HG03025 (cell line): ENCODE measurements around the gene TPX2.

ENCODE experiments used
- ATAC-seq: cut with Tn5 transposase; IDR thresholded peaks from one replicate; pipeline ENCODE4 v1.9.1; 2021; ENCODE audit warnings: mild to moderate bottlenecking, moderate library complexity; ENCODE audit not compliant: unreplicated experiment, low FRiP score

TPX2 gene

GRCh38 chr20:31758521-31758920 is 19.4 kb downstream of the TPX2 start:
- ATAC-seq: no peak

DNA sequence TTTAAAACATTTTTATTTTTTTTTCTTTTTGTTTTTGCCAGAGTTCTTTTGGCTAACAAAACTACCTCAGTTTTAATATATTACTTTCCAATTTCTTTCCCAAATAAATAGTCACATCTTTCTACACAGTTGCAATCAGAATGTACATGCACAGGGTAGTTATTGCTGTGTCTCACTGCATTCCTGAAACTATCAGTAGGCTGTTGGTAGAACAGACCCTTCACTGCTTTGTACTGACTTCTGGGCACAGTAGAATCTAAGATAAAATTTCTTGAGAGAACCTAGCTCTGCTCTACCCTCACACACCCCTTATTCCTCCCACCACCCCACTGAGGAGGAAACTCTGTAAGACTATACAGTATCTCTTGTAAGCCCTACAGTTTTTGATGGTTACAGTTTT is 19.9 kb downstream of the TPX2 start:
- ATAC-seq: no peak

GRCh38 chr20:31759836-31760518 is 20.9 kb downstream of the TPX2 start:
- ATAC-seq: no peak

DNA sequence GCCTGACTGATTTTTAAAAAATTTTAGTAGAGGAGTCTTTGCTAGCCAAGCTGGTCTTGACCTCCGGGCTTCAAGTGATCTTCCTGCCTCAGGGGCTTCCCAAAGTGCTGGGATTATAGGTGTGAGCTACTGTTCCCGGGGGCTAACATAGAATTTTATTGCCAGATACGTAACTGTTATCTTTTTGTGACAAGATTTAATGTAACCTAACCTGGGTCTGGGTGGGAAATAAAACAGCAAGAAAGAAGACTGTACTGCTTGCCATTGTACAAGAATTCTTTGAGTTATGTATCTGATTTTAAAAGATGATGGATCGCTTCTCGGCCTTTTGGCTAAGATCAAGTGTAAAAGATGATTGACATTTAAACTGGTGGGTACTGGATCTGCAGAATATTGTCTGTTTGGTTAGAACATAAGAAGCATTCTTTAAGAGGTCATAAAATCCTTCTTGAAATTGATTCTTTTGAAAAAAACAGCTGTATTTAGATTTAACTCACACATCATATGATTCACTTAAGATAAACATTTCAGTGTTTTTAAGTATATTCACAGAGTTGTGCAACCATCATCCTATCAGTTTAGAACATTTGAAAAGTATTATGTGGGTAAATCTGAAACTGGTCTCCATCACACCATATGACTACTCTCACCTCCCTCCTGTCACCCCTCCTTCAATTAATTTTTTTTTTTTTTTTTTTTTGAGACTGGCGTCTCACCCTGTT is 21.6 kb downstream of the TPX2 start:
- ATAC-seq: no peak

DNA sequence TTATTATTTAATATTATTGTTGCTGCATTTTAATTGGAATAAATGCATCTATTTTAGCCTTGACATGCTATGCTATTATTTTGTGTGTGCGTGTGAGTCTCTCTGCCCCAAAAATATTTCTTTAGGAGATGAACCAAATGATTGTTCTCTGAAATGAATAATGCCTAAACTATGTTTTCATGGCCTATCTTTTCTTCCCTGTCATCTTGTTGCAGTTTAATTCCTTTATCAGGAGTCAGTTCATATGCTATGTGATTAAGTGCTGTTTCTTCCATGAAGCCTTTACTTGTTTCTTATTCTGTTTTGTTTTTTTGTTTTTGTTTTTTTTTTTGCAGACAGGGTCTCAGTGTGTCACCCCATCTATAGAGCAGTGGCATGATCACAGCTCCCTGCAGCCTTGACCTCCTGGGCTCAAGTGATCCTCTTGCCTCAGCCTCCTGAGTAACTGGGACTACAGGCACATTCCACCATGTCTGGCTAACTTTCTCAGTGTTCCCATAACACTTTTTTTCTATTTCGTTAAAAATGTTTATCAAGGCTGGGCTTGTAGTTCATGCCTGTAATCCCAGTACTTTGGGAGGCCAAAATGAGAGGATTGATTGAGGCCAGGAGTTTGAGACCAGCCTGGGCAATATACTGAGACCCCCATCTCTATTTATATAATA is 25.7 kb downstream of the TPX2 start:
- no peak for ATAC-seq

DNA sequence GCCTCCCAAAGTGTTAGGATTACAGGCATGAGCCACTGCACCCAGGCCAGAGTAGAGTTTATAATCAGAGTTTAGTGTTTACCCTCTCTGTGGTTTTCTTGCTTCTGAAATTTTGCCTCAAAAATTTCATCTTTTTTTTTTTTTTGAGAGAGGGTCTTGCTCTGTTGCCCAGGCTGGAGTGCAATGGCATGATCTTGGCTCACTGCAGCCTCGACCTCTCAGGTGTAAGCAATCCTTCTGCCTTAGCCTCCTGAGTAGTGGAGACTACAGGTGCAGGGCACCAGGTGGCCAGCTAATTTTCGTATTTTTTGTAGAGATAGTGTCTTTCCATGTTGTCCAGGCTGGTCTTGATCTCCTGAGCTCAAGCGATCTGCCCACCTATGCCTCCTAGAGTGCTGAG is 28.7 kb downstream of the TPX2 start:
- no peak for ATAC-seq

- no peak for ATAC-seq
Measured at GRCh38 chr20:31769681-31770080, 30.6 kb downstream of the TPX2 start.

DNA sequence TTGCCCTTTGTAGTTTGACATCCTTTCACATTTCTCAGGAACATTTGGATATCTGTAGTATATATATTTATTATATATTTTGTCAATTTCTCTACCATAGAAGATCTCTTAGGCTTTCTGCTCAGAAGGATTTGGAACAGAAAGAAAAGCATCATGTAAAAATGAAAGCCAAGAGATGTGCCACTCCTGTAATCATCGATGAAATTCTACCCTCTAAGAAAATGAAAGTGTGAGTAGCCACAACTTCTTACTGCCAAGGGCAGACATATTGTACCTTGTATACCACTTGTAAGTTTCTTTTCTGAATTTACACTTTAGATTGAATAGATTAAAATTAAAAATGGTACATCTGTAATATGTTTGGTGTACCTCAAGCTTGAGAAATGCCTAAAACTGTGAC is 31.2 kb downstream of the TPX2 start:
- ATAC-seq: no peak

GRCh38 chr20:31774408-31774807 is 35.3 kb downstream of the TPX2 start:
- no peak for ATAC-seq

DNA sequence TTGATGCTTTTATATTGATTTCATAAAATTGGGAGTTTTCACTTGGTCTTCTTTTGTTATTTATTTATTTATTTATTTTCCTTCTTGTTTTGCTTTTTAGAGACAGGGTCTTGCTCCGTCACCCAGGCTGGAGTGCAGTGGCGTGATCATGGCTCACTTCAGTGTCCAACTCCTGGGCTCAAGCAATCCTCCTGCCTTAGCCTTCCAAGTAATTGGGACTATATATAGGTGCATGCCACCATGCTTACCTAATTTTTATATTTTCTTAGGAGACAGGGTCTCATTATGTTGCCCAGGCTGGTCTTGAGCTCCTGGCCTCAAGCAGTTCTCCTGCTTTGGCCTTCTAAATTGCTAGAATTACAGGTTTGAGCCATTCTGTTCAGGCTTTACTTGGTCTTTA is 41.7 kb downstream of the TPX2 start:
- no peak for ATAC-seq

DNA sequence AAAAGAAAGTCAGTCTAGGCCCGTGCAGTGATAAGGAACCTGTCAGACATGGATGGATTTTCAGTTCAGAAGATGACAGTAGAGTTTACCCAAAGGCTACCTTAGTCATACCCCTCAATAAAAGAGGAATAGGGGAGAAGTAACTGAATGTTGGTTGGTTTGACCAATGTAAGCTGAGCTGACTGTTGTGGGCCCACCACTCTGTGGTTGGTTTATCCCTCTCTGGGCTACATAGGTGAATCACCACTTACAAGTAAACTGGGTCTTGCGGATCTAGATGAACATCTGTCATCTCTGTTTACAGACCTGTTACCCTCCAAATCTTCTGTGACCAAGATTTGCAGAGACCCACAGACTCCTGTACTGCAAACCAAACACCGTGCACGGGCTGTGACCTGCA is 42.9 kb downstream of the TPX2 start:
- no peak for ATAC-seq

GRCh38 chr20:31784354-31785044 is 45.4 kb downstream of the TPX2 start:
- ATAC-seq: no peak

- no peak for ATAC-seq
Measured at GRCh38 chr20:31785089-31785488, 46.0 kb downstream of the TPX2 start.

- no peak for ATAC-seq
Measured at GRCh38 chr20:31788578-31788977, 49.5 kb downstream of the TPX2 start.

DNA sequence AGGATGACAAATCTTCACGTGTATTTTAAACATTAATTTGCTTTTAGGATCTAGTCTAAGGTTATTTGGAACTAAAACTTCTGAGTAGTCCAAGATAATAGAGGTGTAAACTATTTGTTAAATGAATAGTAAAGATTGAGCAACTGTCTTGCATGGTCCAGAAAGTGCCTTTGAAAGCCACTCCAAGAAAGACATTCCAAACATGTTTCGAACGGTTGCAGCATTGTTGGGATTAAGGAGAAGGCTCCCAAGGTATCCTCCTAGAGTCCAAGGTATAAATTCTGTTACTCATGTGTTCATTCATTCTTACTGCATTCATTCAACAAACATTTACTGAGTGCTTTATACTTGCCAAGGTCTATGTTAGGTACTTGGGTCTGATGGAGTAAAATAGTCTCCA is 51.3 kb downstream of the TPX2 start:
- ATAC-seq: no peak

GRCh38 chr20:31797364-31797763 is 58.3 kb downstream of the TPX2 start:
- no peak for ATAC-seq

DNA sequence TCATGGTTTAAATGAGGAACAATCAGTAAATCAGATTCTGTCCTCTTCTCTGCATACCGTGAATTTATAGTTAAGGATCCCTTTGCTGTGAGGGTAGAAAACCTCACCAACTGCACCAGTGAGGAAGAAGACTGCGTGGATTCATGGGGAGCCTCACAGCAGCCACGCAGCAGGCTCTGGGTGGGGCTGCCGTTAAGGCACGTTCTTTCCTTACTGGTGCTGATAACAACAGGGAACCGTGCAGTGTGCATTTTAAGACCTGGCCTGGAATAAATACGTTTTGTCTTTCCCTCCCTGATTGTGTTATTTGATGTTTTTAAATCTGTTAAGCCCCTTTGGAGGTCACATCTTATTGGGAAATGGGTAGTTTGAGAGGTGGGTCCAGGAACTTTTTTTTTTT is 62.4 kb downstream of the TPX2 start:
- no peak for ATAC-seq

- no peak for ATAC-seq
Measured at GRCh38 chr20:31803552-31804291, 64.6 kb downstream of the TPX2 start.

- no peak for ATAC-seq
Measured at GRCh38 chr20:31806564-31807355, 67.7 kb downstream of the TPX2 start.

- ATAC-seq: no peak
Measured at GRCh38 chr20:31808481-31808880, 69.4 kb downstream of the TPX2 start.
